ENCODE results near the gene LACTB.

DNA sequence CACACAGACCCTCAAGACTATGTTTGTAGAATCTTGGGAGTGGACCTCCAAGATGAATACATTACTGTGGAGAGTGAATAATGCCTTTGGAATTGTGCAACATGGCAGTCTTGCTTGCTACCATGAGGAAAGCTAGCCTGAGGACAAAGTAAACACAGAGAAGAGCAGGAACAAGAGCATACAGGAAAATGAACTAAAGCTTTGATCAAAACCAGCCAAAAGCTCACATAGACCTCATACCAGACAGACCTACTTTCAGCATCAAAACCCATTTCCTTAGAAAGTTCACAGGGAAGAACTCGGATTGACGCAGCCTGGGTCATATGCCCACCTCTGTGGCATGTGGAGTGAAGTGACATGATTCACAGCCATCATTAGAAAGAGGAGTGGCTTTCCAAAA lies 64.4 kb downstream of the LACTB start:
- no peak for TF ChIP-seq IRF2 (CRISPR knock-in tag; IDR thresholded peaks at IDR 0.05; ENCODE audit: borderline replicate concordance, low read depth)
- TF ChIP-seq SMAD4 (CRISPR knock-in tag; IDR thresholded peaks at IDR 0.05): no peak
- TF ChIP-seq, protein P1, sequence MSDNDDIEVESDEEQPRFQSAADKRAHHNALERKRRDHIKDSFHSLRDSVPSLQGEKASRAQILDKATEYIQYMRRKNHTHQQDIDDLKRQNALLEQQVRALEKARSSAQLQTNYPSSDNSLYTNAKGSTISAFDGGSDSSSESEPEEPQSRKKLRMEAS (CRISPR knock-in tag; IDR thresholded peaks at IDR 0.05): no peak
